Activated naive CD8-positive, alpha-beta T cell treated with anti-CD3 and anti-CD28 coated beads, Interleukin-2, amount 10 ng/mL, durations not matched to agents 7 days and 5 days (primary cell): ENCODE results near the gene SEPTIN5. TPM values are rescaled to one million over a fixed set of nuclear protein-coding genes. Genes with fewer than 3 reads are reported as not detected.

Experiments
- ATAC-seq: fragments of 150-1000 bp; cut with Tn5 transposase; one replicate; pipeline ENCODE4 v1.10.0; 2021; ENCODE audit warnings: low read depth, moderate library complexity
- POLR2A ChIA-PET: fragments of 350-600 bp; sonication (Branson Sonifier 250); formaldehyde crosslinking; loops from one replicate; lab custom pipeline; 2021; ENCODE audit warnings: antibody characterized with exemption; lab: Charles Lee
- DNase-seq: peaks from one replicate; pipeline ENCODE4 v3.0.0; 2021
- H3K27ac Mint-ChIP-seq: one replicate; pipeline ENCODE4 v1.8.0; 2022; ENCODE audit warnings: mild to moderate bottlenecking, mixed read lengths
- H3K27me3 Mint-ChIP-seq: one replicate; pipeline ENCODE4 v1.8.0; 2022; ENCODE audit warnings: mild to moderate bottlenecking, moderate library complexity, mixed read lengths
- H3K36me3 Mint-ChIP-seq: one replicate; pipeline ENCODE4 v1.8.0; 2021; ENCODE audit warnings: mild to moderate bottlenecking, mixed read lengths
- H3K4me1 Mint-ChIP-seq: one replicate; pipeline ENCODE4 v1.8.0; 2021; ENCODE audit warnings: mixed read lengths
- H3K4me3 Mint-ChIP-seq: one replicate; pipeline ENCODE4 v1.8.0; 2022; ENCODE audit warnings: mild to moderate bottlenecking, moderate library complexity, mixed read lengths
- H3K9me3 Mint-ChIP-seq: one replicate; pipeline ENCODE4 v1.8.0; 2021; ENCODE audit warnings: mixed read lengths
- total RNA-seq, 2 experiments: library from RNA; stranded (reverse); gene quantifications; one replicate each; pipeline ENCODE4 v1.2.3, GENCODE V29; 2021

Gene SEPTIN5
- total RNA-seq, 2 experiments from 2014 or later = not detected

DNA sequence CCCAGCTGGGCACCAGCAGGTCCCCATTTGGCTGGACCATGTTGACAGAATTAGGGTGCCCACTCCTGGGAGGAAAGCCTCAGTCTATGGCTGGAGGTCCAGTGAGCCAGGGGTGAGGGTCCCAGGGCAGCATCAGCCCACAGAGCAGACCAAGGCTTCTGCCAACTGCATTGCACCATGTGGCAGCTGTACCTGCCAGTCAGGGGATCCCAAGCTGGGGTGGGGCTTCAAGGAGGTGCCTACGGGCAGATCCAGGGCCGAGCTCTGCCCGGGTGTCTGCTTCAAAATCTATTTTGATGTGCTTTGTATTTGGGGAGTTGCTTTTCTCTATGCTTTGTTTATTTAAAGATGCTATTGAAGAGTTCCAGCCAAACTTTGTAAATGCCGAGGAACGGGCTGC is 19.5 kb downstream of the SEPTIN5 start:
- H3K4me3 Mint-ChIP-seq = no peak overlapping the region
- H3K36me3 Mint-ChIP-seq = no peaks in the 10 kb centered on the region
- H3K27me3 Mint-ChIP-seq = peaks cover 1% of the 10 kb centered on the region
- POLR2A ChIA-PET = no interaction called here
- H3K4me1 Mint-ChIP-seq = peaks cover 2% of the 10 kb centered on the region
- no peak for ATAC-seq
- no peaks in the 10 kb centered on the region for H3K9me3 Mint-ChIP-seq
- no peak for DNase-seq
- no peak overlapping the region for H3K27ac Mint-ChIP-seq

DNA sequence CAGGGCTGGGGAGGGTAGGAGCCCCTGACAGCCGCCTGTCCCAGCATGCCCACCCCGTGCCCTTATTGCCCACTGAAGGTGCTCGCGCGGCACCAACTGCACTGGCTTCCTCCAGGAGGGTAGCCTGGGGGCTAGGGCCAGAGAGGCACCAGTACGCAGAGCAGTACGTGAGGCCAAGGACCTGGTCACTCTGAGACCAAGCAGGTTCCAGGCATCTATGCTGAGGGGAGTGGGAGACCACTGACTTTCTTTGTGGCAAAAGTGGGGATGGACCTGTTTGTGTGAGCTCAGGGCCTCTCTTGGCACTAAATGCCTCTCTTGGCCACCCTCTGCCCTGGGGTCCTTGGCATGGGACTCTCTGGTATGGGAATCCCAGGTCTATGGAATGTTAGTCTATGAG is 19.9 kb downstream of the SEPTIN5 start:
- DNase-seq (no peak), ATAC-seq (no peak)
- H3K27me3 Mint-ChIP-seq = peaks cover 1% of the 10 kb centered on the region
- POLR2A ChIA-PET = no interaction called here
- H3K4me1 Mint-ChIP-seq = peaks cover 2% of the 10 kb centered on the region
- H3K36me3 Mint-ChIP-seq = no peaks in the 10 kb centered on the region
- no peaks in the 10 kb centered on the region for H3K9me3 Mint-ChIP-seq
- H3K4me3 Mint-ChIP-seq = no peak overlapping the region
- H3K27ac Mint-ChIP-seq = no peak overlapping the region

DNA sequence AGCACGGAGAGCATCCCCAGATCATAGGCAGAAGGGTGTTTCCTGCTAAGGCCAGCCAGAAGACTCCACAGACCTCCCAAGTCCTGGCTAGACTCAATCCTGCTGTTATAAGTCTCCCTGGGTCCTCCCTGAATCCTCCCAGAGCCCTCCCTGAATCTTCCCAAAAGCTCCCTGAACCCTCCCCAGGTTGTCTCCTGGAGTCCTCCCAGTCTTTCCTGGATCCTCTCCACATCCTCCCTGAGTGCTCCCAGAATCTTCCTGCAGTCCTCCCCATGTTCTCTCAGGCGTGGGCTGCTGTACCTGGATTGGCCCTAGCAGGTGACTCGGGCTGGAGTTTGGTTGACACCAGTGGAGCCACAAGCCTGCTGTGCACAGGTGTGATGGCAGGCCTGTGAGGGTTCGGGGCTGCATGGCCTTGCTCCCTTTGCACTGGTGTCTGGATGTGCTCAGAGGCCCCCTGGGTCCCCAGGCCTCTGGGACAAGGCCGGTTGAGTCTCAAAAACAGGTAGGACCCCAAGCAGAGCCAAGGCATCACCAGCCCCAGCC is 20.6 kb downstream of the SEPTIN5 start:
- Mint-ChIP-seq H3K4me3 (no peak overlapping the region), H3K27ac (no peak overlapping the region), H3K27me3 (no peaks in the 10 kb centered on the region), H3K36me3 (no peaks in the 10 kb centered on the region), H3K4me1 (peaks cover 2% of the 10 kb centered on the region), H3K9me3 (no peaks in the 10 kb centered on the region)
- POLR2A ChIA-PET = no interaction called here
- DNase-seq (no peak), ATAC-seq (no peak)

DNA sequence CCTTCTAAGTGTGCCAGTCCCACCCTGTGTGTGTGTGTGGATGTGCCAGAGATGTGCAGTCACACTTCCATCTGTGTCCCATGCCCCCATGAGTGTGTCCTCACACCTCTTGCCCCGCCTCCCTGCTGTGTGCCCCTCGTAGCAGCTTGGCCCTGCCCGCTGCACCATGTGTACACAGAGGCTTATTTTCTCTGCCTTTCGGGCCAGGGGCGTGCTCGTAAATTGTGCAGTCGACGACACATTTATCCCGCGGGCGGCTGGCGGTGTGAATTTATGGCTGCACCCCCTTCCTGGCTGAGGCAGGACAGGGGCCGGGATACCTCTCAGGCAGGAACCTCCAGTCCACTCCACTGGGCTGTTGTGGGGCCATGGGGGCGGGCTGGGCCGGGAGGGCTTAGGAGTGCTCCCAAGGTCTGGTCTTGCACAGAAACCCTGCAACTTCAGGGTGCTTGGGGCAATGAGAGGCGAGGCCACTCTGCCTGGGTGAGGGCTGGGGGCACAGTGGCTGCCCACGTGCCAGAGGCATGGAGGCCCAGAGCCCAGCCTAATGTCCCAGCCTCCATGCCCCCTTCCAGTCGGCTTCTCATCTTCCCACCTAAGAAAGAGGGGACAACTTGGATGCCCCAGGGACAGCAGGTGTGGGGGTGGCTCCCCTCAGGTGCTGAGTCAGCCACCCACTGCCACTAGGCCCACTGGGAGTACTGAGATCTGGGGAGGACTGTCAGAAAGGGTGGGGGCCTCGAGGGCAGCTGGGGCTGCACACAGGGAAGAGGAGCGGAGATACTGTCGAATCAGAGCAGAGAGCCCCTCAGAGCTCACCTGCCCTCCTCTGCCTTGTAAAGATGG is 21.6 kb downstream of the SEPTIN5 start:
- H3K9me3 Mint-ChIP-seq = no peaks in the 10 kb centered on the region
- H3K27me3 Mint-ChIP-seq = no peaks in the 10 kb centered on the region
- H3K4me1 Mint-ChIP-seq = no peaks in the 10 kb centered on the region
- no peak overlapping the region for H3K4me3 Mint-ChIP-seq
- H3K27ac Mint-ChIP-seq = no peak overlapping the region
- ATAC-seq (no peak), DNase-seq (no peak)
- H3K36me3 Mint-ChIP-seq = no peaks in the 10 kb centered on the region
- POLR2A ChIA-PET = no interaction called here

DNA sequence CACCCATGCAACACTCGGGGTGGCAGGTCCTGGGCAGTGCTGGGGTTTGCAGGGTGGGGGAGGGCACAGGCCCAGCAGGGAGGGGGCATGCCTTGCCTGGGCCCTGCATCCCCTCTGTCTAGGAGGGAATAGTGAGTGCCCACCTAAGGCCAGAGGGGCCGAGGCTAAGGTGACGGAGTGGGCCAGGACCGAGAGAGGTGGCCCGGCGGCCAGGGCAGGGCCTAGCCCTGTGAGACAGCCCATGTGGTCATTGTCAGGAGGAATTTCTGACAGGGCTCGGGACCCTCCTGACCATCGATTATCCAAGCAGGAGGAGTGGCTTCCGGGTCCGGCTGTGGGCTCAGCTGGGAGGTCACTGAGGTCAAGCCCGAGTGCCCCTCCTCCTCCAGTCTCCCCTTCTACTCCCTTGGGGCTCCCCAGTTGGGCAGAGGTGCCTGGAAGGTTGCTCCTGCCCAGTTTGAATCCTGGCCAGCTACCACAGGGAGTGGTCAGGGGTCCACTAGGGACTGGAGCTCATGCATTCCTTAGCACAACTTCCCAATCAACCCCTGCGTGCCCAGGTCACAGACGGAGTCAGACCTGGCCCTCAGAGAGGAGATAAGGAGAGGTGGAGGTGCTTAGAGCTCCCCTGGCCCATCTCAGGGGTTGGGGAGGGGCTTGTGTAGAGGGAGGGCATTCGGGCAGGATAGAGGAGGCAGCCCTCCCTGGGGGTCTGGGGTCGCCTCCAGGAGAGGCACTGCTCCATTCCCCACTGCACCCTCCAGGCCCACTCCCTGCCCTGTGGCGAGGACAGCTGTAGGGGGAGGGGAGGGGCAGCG is 23.8 kb downstream of the SEPTIN5 start:
- DNase-seq (no peak), ATAC-seq (no peak)
- Mint-ChIP-seq H3K4me3 (no peak overlapping the region), H3K4me1 (no peaks in the 10 kb centered on the region), H3K27ac (no peak overlapping the region), H3K9me3 (no peaks in the 10 kb centered on the region), H3K36me3 (no peaks in the 10 kb centered on the region), H3K27me3 (no peaks in the 10 kb centered on the region)
- POLR2A ChIA-PET = no interaction called here

DNA sequence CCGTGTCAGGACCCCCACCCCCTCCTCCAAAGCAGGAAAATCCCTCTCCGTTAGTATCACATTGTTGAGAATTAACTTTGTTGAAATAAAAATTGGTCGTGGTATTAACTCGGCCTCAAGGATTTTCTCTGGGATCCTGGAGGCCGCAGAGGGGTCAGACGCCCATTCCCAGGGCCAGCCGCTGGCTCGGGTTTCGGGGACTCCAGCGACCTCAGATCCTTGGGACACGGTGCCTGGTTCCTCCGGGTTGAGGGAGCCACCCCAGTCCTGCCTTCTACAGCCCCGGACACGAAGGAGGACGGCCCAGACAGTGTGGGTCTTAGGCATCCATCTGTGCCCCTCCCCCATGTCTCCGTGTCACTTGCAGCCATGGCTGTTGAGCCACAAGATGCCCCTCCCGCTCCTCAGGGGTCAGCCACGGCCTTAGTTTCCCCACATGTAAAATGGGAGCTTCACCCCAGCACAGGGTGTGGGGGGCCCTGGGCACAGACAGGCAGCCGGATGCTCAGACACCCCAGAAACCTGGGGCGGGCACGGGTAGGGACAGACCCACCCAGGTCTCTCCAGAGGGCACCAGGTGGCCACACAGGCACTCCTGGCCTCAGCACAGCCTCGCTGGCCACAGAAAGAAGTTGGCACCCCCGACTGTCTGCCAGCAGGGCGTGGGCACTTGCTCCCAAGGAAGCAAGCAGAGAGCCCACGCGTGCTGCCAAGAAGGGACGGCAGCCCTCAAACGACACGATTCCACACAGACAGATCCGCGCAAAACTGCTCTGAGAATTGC is 24.6 kb downstream of the SEPTIN5 start:
- H3K36me3 Mint-ChIP-seq = no peaks in the 10 kb centered on the region
- no peaks in the 10 kb centered on the region for H3K4me1 Mint-ChIP-seq
- no peak for DNase-seq
- no peaks in the 10 kb centered on the region for H3K9me3 Mint-ChIP-seq
- H3K27ac Mint-ChIP-seq = no peak overlapping the region
- POLR2A ChIA-PET = no interaction called here
- H3K27me3 Mint-ChIP-seq = no peaks in the 10 kb centered on the region
- ATAC-seq = no peak
- H3K4me3 Mint-ChIP-seq = no peak overlapping the region

DNA sequence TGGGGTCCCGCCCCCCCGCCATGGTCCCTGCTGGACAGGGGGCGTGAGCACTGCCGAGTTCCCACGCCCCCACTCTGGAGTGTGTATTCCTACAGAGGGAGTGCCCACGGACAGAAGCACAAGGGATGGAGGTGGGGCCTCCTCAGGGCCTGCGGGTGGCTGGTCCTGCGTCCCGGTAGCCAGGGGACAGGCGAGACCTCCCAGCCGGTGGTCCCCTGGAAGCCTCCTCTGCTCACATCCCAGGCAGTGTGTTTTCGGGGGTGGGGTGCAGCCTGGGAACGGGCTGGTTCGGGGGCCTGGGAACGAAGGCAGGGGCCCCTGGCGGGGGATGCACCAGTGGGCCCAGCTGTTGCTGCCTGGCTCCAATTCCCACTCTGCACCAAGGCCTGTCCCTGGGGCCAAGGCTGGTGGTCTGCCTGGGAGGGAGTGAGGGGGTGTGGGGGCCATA is 25.2 kb downstream of the SEPTIN5 start:
- Mint-ChIP-seq H3K27me3 (no peaks in the 10 kb centered on the region), H3K4me1 (no peaks in the 10 kb centered on the region), H3K27ac (no peak overlapping the region), H3K36me3 (no peaks in the 10 kb centered on the region), H3K4me3 (no peak overlapping the region), H3K9me3 (no peaks in the 10 kb centered on the region)
- ATAC-seq (no peak), DNase-seq (no peak)
- POLR2A ChIA-PET = no interaction called here

DNA sequence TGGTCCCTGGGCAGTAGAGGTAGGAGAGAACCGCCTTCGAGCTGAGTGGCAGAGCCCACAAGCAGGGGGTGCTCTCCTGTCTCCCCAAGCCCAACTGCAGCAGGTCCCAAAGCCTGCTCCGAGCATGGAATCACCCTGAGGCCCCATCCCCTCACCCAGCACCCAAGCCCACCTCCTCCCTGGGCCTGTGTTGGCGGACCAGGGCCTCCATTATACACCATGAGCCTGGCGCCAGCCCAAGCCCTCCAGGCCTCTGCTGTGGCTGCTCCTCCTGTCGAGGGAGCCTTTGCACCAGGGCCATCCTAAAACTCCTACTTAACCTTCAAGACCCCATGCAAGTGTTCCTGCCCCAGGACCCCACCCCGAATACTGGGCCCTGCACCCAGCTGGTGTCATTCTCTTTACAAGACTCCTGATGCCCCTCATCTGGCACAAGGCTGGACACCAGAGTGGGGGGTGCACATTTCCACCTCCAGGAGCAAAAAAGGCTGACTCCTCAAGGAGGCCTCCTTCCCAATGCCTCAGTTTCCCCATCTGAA is 25.7 kb downstream of the SEPTIN5 start:
- Mint-ChIP-seq H3K27ac (no peak overlapping the region), H3K36me3 (no peaks in the 10 kb centered on the region), H3K4me3 (no peak overlapping the region), H3K4me1 (no peaks in the 10 kb centered on the region), H3K27me3 (no peaks in the 10 kb centered on the region), H3K9me3 (no peaks in the 10 kb centered on the region)
- DNase-seq (no peak), ATAC-seq (no peak)
- POLR2A ChIA-PET = no interaction called here

DNA sequence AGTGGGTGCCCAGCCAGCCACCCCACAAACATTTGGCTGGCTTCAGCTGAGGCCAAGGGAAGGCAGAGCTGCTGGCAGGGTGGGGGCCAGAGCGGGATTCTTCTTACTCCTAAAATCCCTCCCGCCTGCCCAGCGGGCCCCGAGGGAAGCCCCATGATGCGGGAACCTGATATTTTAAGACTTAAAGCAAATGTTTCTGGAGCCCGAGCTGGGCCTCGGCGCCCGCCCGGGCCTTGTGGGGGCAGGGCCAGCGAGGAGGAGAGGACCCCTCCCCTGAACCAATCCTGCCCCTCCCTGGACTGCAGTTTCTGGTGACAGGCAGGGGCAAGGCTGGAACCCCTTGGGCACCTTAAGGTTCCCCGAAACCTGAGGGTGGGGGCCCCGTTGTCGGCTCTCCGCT is 26.3 kb downstream of the SEPTIN5 start:
- Mint-ChIP-seq H3K36me3 (no peaks in the 10 kb centered on the region), H3K4me3 (no peak overlapping the region), H3K4me1 (no peaks in the 10 kb centered on the region), H3K27me3 (no peaks in the 10 kb centered on the region), H3K27ac (no peak overlapping the region), H3K9me3 (no peaks in the 10 kb centered on the region)
- DNase-seq = no peak
- ATAC-seq = no peak
- POLR2A ChIA-PET = no interaction called here

DNA sequence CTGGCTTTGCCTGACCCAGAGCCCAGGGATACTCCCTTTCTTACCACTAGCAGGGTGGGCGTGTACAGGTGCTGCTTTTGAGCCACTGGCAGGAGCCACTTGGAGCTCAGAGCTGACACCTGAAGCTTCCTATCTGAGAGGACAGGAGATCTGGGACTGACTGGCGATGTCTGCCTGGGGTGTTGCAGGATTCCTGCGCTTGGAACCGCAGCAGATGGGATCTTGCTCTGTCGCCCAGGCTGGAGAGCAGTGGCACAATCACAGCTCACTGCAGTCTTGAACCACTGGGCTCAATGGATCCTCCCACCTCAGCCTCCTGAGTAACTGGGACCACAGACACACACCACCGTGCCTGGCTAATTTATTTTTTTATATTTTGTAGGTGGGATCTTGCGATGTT is 26.8 kb downstream of the SEPTIN5 start:
- H3K27ac Mint-ChIP-seq = no peak overlapping the region
- H3K4me3 Mint-ChIP-seq = no peak overlapping the region
- no peaks in the 10 kb centered on the region for H3K9me3 Mint-ChIP-seq
- no peaks in the 10 kb centered on the region for H3K4me1 Mint-ChIP-seq
- POLR2A ChIA-PET = no interaction called here
- DNase-seq (no peak), ATAC-seq (no peak)
- no peaks in the 10 kb centered on the region for H3K27me3 Mint-ChIP-seq
- H3K36me3 Mint-ChIP-seq = no peaks in the 10 kb centered on the region

DNA sequence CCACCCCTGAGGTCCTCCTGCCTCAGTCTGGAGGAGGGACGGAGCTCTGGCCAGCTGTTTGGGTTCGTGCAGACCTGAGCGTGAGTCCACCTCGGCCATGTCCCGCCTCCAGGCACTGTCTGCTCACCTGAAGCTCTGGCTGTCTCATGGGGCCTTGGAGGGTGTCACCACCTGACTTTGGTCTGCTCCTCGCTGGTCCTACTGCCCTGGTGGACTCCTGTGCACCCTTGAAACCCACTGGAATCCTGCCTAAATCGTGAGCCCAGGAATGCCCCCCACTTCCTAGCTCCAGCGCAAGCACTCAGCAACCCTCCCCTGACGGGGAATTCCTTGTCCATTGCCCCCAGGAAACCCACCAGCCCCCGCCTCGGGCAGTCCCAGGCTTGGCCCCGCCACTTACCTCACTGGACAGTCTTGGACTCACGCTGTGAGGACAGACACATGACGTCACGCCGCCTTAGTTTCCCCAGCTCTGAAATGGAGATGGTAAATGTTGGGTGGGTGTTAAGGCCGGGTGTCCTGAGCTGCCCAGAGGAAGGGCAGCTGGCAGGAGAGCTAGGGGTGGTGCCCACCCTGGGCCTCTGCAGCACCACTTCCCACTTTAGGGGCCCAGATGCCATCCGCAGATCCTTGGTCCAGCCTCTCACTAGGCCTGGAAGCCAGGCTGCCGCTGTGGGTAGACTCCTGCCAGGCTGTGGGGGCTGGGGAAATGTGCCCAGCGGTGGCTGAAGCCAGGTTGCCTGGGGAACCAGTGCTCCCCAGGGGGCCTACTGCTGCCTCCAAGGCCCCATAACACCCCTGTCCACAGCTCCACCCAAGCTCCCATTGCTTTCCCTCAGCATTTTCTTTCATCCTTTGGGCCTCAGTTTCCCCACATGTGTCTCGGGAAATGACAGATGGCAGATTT is 28.1 kb downstream of the SEPTIN5 start:
- ATAC-seq = no peak
- no peaks in the 10 kb centered on the region for H3K4me1 Mint-ChIP-seq
- H3K4me3 Mint-ChIP-seq = no peak overlapping the region
- H3K27me3 Mint-ChIP-seq = no peaks in the 10 kb centered on the region
- no peaks in the 10 kb centered on the region for H3K9me3 Mint-ChIP-seq
- POLR2A ChIA-PET = no interaction called here
- no peaks in the 10 kb centered on the region for H3K36me3 Mint-ChIP-seq
- H3K27ac Mint-ChIP-seq = no peak overlapping the region
- DNase-seq = no peak

DNA sequence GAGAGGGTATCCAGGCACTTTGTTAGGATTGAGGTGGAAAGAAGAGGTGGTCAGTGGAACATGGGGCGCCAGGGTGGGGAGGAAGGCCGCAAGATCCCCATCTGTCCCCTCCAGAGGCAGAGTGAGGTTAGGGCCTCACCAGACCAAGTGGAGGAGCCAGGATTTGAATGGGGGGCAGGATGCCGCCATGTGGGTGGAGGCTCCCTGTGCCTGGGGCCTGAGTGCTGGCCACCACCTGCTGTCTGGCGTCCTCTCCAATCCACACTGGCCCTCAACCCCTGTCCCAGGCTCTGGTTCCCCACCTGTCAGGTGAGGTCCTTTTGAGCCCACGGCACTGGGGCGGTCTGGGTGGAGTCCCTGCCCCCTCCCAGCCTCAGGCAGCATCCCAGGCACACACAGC is 28.8 kb downstream of the SEPTIN5 start:
- no peaks in the 10 kb centered on the region for H3K27me3 Mint-ChIP-seq
- no peak for ATAC-seq
- no peaks in the 10 kb centered on the region for H3K4me1 Mint-ChIP-seq
- no peak overlapping the region for H3K27ac Mint-ChIP-seq
- no peaks in the 10 kb centered on the region for H3K36me3 Mint-ChIP-seq
- DNase-seq = no peak
- POLR2A ChIA-PET = no interaction called here
- no peak overlapping the region for H3K4me3 Mint-ChIP-seq
- no peaks in the 10 kb centered on the region for H3K9me3 Mint-ChIP-seq
